ENCODE results near the gene S100A10. TPM values are rescaled to one million over a fixed set of nuclear protein-coding genes. Genes with fewer than 3 reads are reported as not detected.

S100A10 gene
- total RNA-seq, 1 experiment from 2014 or later: not detected

DNA sequence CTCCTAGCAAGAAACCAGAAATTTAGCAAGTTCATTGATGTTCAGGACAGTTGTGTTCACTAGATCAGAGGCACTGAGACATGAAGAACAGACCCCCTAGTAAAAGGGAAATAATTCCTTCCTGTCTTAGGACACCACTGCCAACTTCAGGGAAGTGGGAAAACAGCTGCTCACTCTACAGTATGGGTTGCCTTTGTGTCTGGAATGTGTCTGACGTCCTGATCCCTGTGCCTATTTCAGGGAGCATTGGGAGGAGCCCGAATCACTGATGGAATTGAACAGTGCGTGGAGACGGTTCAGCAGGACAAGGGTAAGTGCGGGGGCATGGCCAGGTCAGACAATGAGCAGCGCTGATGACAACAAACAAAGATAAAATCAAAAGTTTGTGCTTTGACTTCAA, 22.1 kb upstream of the S100A10 start:
- in situ Hi-C loops (cut with HindIII; ENCODE audit: low sequenced_read_pairs): no loop called here
- no peak for DNase-seq (ENCODE audit: low spot score)

GRCh38 chr1:152014943-152015342, 21.3 kb upstream of the S100A10 start:
- in situ Hi-C loops (cut with HindIII; ENCODE audit: low sequenced_read_pairs): no loop called here
- no peak for DNase-seq (ENCODE audit: low spot score)

DNA sequence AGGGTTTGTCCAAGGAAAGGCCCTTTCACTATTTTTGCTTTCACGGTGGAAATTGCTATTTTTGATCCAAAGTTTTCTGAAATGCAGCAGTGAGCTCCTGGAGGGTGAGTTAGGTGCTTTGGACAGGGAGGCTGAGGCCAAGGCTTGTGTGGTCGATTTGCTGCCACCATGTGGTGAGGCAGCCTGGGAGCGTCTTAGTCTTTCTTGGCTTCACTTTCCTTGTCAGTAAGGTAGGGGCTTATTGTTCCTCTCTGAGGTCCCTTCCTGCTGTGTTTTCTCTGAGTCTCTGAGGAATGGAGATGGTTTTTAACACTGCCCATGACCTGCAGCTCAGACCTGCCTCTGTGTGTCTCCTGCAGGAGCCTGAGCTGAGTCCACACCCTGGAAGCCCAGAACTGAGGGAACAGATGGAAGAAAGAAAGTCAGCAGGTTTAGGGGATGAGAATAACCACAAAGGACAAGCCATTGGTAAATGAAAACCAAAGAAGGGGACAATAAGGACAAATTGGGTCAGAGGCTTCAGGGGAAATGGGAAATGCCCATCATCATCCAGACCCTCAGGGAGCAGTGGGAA, 20.1 kb upstream of the S100A10 start:
- in situ Hi-C loops (cut with HindIII; ENCODE audit: low sequenced_read_pairs): no loop called here
- DNase-seq (ENCODE audit: low spot score): peak; percentile 13

DNA sequence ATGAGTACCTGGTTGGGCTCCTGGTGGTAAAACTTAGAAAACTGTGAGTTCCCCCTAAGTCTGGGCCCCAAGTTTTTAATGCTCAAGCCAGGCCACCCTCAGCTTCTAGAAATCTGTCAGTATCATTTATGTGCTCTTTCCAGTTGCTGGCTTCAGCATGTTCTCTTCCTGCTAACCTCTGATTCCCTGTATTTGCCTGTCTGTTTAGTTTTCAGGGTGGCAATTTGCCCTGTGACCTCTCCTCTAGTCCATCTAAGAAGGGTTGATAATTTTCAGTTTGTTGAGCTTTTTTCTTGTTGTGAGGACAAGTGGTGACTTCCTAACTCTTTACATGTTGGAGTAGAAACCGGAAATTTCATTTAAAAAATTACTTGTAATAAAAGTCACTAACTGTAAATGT, 16.0 kb upstream of the S100A10 start:
- in situ Hi-C loops (cut with HindIII; ENCODE audit: low sequenced_read_pairs): no loop called here
- DNase-seq (ENCODE audit: low spot score): no peak

- in situ Hi-C loops (cut with HindIII; ENCODE audit: low sequenced_read_pairs): no loop called here
- DNase-seq (ENCODE audit: low spot score): no peak
Observed at GRCh38 chr1:152007047-152007446, 13.4 kb upstream of the S100A10 start.

DNA sequence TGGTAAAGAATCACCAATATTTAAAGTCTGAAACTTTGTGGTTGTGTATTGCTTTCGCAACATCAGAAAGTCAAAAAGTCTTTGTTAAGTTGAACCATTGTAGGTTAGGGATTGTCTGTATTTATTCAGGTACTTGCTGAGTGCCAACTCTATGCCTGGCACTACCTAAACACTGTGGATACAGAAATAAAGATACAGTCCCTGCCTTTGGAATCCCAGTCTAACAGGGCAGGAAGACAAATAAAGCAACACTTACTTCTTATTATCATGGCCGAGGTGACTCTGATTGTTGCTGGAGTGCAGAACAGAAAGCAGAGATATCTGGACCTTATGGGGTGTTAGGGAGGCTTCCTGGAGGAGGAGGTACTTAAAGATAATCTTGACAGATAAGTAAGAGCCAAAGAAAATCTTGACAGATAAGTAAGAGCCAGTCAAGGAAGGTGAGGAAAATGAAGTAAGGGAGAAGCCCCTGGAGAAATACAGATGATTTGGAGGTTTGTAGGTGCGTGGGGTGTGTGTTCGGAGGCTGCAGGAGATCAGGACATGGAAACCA, 11.8 kb upstream of the S100A10 start:
- DNase-seq (ENCODE audit: low spot score): no peak
- in situ Hi-C loops (cut with HindIII; ENCODE audit: low sequenced_read_pairs): no loop called here

GRCh38 chr1:152003846-152004442, 10.3 kb upstream of the S100A10 start:
- no peak for DNase-seq (ENCODE audit: low spot score)
- in situ Hi-C loops (cut with HindIII; ENCODE audit: low sequenced_read_pairs): no loop called here

GRCh38 chr1:152002960-152003359, 9.3 kb upstream of the S100A10 start:
- in situ Hi-C loops (cut with HindIII; ENCODE audit: low sequenced_read_pairs): no loop called here
- no peak for DNase-seq (ENCODE audit: low spot score)

GRCh38 chr1:152001631-152002584, 8.2 kb upstream of the S100A10 start:
- DNase-seq (ENCODE audit: low spot score): peak; percentile 69
- in situ Hi-C loops (cut with HindIII; ENCODE audit: low sequenced_read_pairs): no loop called here

DNA sequence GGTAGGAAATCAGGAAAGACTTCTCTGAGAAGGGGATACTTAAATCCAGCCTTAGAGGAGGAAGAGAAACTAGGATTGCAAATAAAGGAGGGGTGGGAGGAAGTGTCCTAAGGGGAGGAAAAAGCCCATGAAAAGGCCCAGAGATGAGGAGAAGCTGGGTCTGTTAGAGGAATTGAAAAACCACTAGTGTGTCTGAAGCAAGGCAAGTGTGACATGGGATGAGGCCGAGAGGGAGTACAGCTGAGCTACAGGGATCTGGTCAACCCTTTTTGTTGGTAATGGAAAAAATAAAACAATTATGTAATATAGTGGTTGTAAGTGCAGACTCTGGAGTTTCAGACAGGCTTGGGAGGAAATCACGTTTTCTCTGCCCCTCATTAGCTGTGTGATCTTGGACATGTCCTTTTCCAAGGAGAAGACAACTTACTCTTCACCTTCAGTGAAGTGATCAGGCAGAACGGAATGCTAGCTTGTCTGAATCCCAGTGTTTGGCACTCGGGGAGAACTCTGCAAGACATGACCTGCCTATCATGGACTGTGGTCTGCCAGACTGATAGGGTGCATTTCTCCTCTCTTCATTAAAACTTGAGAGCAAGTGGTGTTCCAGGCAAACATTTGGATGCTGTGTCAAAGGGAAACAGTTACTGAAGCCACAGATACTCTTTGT, 7.4 kb upstream of the S100A10 start:
- DNase-seq (ENCODE audit: low spot score): no peak
- in situ Hi-C loops (cut with HindIII; ENCODE audit: low sequenced_read_pairs): no loop called here

DNA sequence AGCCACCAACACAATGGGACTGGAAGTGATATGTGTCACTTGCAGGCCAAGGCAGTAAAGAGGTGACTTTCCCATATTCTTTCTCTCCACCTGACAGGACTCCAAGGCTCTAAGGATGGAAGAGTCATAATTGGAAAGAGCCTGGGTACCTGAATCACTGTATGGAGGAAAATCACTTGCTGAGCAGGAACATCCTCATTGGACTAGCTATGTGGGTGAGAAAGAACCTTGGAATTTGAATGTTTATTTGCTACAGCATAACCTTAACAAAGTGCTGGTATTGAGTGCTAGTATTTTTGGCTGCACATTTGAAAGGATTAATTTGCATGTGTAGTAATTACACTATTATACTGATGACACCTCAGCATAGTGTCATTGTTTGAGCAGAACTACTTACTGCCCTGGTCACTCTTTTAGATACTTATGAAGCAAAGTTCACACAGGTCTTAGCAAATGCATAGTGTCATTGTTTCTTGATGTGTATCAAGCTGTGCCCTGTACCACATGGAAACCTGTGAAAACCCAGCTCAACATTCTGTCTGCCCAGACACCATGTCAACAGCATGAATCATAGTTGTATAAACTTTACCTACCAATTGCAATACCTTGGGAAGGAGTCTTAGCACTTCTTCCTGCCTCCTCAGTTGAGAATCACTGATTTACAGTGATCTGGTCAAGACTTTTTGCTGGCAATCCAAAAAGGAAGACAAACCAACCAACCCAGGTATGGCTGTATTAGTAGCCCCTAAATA, 5.1 kb upstream of the S100A10 start:
- no peak for DNase-seq (ENCODE audit: low spot score)
- in situ Hi-C loops (cut with HindIII; ENCODE audit: low sequenced_read_pairs): no loop called here

- DNase-seq (ENCODE audit: low spot score): no peak
- in situ Hi-C loops (cut with HindIII; ENCODE audit: low sequenced_read_pairs): no loop called here
Observed at GRCh38 chr1:151997284-151997570, 3.6 kb upstream of the S100A10 start.

DNA sequence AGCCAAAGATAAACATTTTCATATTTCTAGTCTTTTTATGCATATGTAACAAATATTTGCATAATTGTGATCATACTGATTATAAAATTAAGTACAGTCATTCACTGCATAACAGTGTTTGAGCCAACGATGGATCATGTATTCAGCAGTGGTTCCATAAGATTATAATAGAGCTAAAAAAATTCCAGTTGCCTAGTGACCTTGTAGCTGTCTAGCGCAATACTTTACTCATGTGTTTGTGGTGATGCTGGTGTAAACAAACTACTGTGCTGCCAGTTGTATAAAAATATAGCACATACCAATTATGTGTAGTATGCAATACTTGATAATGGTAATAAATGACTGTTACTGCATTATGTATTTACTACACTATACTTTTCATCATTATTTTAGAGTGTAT, 2.1 kb upstream of the S100A10 start:
- in situ Hi-C loops (cut with HindIII; ENCODE audit: low sequenced_read_pairs): no loop called here
- DNase-seq (ENCODE audit: low spot score): no peak

DNA sequence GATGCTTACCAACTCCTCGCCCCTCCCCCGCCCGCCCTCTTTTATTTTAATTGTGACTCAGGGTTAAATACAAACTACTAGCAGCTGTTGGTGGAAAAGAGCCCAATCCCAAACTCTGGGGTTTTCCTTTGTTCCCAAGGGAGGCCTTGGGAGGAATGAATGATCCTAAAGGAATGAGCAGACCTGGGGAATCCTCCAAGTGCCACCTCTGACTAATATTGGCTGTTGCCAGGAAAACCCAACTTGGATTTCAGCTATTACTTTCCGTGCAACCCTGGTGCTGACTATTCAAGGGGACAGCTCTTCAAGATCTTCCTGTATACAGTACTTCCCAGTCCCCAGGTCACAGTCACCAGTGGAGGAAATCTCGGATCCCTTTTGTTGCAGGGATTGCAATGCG, 1.3 kb upstream of the S100A10 start:
- in situ Hi-C loops (cut with HindIII; ENCODE audit: low sequenced_read_pairs): no loop called here
- DNase-seq (ENCODE audit: low spot score): no peak

DNA sequence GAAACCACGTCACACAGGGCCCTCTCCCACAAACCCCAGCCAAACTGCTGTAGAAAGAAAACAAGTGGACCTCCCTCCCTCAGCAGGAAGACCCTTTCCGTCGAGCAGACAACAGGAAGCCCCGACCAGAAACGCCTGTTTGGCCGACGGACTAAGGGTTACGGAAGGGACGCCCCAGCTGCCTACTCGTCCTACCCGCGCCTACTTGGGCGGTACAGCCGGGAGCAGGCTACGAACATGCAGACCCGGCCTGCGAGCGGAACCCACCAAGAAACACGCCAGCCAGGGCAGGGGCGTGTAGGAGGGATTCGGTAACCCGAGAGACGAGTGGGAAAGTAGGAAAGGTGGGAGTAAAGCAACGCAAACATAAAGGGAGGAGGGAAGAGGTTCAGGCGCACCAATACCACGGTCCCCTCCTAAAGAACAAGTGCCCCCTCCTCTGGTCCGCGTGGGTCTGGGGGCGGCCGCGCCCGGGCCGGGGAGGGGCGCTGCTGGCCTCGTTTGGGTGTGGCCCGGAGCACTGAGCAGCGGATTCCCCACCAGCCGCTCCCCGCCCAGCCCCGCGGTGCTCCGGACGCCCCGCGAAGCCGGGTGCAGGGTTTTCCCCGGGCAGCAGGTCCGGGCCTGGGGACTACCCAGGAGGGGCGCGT, 450 bp downstream of the S100A10 start:
- DNase-seq (ENCODE audit: low spot score): no peak
- in situ Hi-C loops (cut with HindIII; ENCODE audit: low sequenced_read_pairs): no loop called here

GRCh38 chr1:151992303-151993083, 1.2 kb downstream of the S100A10 start:
- no peak for DNase-seq (ENCODE audit: low spot score)
- in situ Hi-C loops (cut with HindIII; ENCODE audit: low sequenced_read_pairs): no loop called here

- no peak for DNase-seq (ENCODE audit: low spot score)
- in situ Hi-C loops (cut with HindIII; ENCODE audit: low sequenced_read_pairs): no loop called here
Observed at GRCh38 chr1:151991663-151992302, 1.9 kb downstream of the S100A10 start.

DNA sequence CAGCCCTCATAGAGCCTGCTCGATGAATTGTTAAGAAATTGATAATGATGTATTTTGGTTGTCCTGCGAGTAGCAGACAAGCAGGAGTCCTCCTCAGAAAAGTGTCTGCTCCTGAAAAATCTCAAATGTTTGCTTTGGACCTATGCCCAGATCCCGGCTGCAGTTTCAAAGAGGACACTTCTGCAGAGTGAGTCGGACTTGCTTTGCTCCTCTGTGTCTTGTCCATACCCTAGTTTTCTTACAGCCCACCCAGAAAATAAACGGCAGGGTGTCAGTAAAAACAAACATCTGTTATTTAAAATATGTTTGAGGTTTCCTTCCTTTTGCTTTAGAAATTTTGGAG, 2.8 kb downstream of the S100A10 start:
- no peak for DNase-seq (ENCODE audit: low spot score)
- in situ Hi-C loops (cut with HindIII; ENCODE audit: low sequenced_read_pairs): no loop called here

Data from G401 (cell line).